Mucosa of descending colon (tissue), 3 donors: Measurements from ENCODE around the gene DNAJB13. TPM values are rescaled to one million over a fixed set of nuclear protein-coding genes. Genes with fewer than 3 reads are reported as not detected.

Experiments used
- ATAC-seq: fragments of 200-7000 bp; cut with Tn5 transposase; one replicate; pipeline ENCODE4 v1.9.1; 2020; ENCODE audit warnings: mild to moderate bottlenecking, moderate library complexity
- DNase-seq, 3 donors: peaks; one replicate each; pipeline ENCODE4 v3.0.0-alpha.2; 2020
- H3K36me3 ChIP-seq: fragments of 200-600 bp; one replicate; pipeline ENCODE4 v1.8.0; 2021; ENCODE audit warnings: low read depth, mild to moderate bottlenecking
- H3K4me1 ChIP-seq: fragments of 200-600 bp; one replicate; pipeline ENCODE4 v1.8.0; 2021; ENCODE audit warnings: low read depth, mild to moderate bottlenecking
- H3K4me3 ChIP-seq: fragments of 200-600 bp; one replicate; pipeline ENCODE4 v1.8.0; 2021; ENCODE audit warnings: mild to moderate bottlenecking
- H3K9me3 ChIP-seq: fragments of 200-600 bp; one replicate; pipeline ENCODE4 v1.8.0; 2021; ENCODE audit warnings: mild to moderate bottlenecking
- intact Hi-C, 2 donors: fragments of 100-400 bp; cut with DNase I in 1 of 2; cut with micrococcal nuclease in 1 of 2; formaldehyde crosslinking; loops; one replicate each; pipeline versions ENCODE4 v1.11.0 to v1.11.1; 2022; cut with DNase I, micrococcal nuclease
- long read RNA-seq, 2 donors: library from polyadenylated mRNA; unstranded; transcript quantifications; one replicate each; pipeline ENCODE4 v2.0.0, GENCODE V29; 2019 to 2021
- total RNA-seq, 3 donors: library from RNA; stranded (reverse); fragmentation: NEBNext Ultra II Directional in 2 of 3; extraction: Animal tissue kit (Norgen Biotek cat#: 25700) in 2 of 3; gene quantifications; one replicate each; pipeline versions ENCODE4 v1.2.1 to v1.2.4, GENCODE V29; 2021 to 2023
- TF ChIP-seq, protein P1 (sequence below): fragments of 200-600 bp; IDR thresholded peaks from one replicate; pipeline ENCODE4 v1.8.0; 2022; ENCODE audit warnings: antibody characterized with exemption, mild to moderate bottlenecking
- donor health status: DM: no; HTN: no; CAD: no; lungs with moderate emphysema.
- donor health status: DM: no; HTN: no; CAD: no.
- donor health status: DM: no; HTN: yes; CAD: no.

DNAJB13 gene
- not detected for total RNA-seq
- long read RNA-seq, donor 1 = 0 reads
- long read RNA-seq, donor 2 = 0 reads

GRCh38 chr11:73950869-73951710 is at the start of gene DNAJB13:
DNAJB13 (plus strand) TSS chr11:73951026; CDS start chr11:73951070, 44 bp downstream.
- intact Hi-C loops = no loop called here
- TF ChIP-seq, protein P1, sequence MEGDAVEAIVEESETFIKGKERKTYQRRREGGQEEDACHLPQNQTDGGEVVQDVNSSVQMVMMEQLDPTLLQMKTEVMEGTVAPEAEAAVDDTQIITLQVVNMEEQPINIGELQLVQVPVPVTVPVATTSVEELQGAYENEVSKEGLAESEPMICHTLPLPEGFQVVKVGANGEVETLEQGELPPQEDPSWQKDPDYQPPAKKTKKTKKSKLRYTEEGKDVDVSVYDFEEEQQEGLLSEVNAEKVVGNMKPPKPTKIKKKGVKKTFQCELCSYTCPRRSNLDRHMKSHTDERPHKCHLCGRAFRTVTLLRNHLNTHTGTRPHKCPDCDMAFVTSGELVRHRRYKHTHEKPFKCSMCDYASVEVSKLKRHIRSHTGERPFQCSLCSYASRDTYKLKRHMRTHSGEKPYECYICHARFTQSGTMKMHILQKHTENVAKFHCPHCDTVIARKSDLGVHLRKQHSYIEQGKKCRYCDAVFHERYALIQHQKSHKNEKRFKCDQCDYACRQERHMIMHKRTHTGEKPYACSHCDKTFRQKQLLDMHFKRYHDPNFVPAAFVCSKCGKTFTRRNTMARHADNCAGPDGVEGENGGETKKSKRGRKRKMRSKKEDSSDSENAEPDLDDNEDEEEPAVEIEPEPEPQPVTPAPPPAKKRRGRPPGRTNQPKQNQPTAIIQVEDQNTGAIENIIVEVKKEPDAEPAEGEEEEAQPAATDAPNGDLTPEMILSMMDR = no peak
- no peaks in the 10 kb centered on the region for H3K9me3 ChIP-seq
- H3K4me3 ChIP-seq = no peak within 1 kb of the TSS
- ATAC-seq = peak; percentile 78
- H3K36me3 ChIP-seq = no peaks in the 10 kb centered on the region
- no peaks in the 10 kb centered on the region for H3K4me1 ChIP-seq
- DNase-seq = peak in 1 of 3 donors; percentile 62

DNA sequence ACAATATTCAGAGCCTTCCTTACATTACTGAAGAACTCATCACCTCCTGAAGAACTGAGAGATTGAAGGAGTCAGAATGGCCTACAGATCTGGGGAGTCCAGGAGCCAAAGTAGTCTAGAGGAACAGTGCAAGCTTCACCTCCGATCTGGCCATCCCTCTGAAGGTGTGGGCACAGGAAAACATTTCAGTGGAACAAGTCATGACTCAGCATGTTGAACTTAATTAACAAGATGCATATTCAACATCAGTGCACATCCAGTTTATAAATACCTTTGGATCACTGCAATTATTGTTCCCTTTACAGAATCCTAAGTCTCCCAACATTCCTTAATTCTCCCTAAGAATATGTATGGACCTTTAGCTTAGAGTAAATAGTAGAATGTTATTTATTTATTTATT is 48.5 kb upstream of the DNAJB13 start:
- DNase-seq (no peak), ATAC-seq (no peak)
- H3K36me3 ChIP-seq = no peaks in the 10 kb centered on the region
- no peak overlapping the region for H3K4me3 ChIP-seq
- H3K9me3 ChIP-seq = no peaks in the 10 kb centered on the region
- TF ChIP-seq, protein P1 = no peak
- intact Hi-C loops = no loop called here
- no peaks in the 10 kb centered on the region for H3K4me1 ChIP-seq

DNA sequence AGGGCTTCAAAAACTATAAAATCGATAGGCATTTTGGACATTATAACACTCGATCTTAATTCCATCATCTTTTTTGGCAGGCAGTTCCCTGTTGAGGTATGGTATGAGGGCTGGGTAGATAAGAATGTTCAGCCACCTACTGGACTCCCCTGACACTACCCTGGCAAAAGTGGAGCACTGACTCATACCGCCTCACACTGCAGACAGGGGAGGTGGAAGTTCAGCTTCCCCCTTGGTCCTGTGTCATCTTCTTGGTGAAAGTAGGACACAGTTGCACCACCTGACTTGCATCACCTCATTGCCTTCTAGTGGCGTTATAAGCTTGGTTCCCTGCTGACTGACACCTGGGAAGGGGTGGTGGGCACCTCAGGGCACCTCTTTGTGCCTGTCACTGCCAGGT is 43.6 kb upstream of the DNAJB13 start:
- TF ChIP-seq, protein P1 = no peak
- DNase-seq (no peak), ATAC-seq (peak; percentile 34)
- intact Hi-C loops = no loop called here
- Histone ChIP-seq H3K4me3 (no peak overlapping the region), H3K9me3 (no peaks in the 10 kb centered on the region), H3K36me3 (no peaks in the 10 kb centered on the region), H3K4me1 (no peaks in the 10 kb centered on the region)

DNA sequence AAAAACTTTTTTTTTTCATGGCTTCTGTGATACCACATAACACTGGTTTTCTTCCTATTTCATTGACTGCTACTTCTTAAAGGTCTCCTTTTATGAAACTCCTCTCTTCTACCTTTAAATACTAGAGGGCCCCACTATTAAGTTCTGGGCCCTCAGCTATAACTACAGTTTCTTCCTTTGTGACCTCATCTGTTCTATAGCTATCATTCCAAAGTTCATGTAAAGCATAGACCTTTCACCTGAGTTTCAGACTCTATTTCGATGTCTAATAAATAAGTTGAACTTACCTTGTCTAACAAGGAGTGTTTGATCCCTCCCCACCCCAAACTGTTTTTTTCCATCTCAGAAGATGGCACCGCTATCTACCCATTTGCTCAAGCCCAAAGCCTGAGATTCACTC is 38.8 kb upstream of the DNAJB13 start:
- DNase-seq (no peak), ATAC-seq (peak; percentile 36)
- TF ChIP-seq, protein P1 = no peak
- no peaks in the 10 kb centered on the region for H3K9me3 ChIP-seq
- no peaks in the 10 kb centered on the region for H3K4me1 ChIP-seq
- no peak overlapping the region for H3K4me3 ChIP-seq
- no peaks in the 10 kb centered on the region for H3K36me3 ChIP-seq
- intact Hi-C loops = no loop called here

- intact Hi-C loops = no loop called here
- Histone ChIP-seq H3K4me3 (no peak overlapping the region), H3K36me3 (no peaks in the 10 kb centered on the region), H3K9me3 (no peaks in the 10 kb centered on the region), H3K4me1 (no peaks in the 10 kb centered on the region)
- DNase-seq = no peak
- TF ChIP-seq, protein P1 = no peak
- ATAC-seq = no peak
These were observed 37.4 kb upstream of the DNAJB13 start for GRCh38 chr11:73913472-73913871.
